Measurements from ENCODE around the gene BDH2.

The BDH2 gene

GRCh38 chr4:103099691-103100392 lies at the start of gene BDH2:
BDH2 (minus strand) TSS chr4:103099834; CDS start chr4:103096254, 3,580 bp downstream.
- ChIA-PET CTCF (interaction anchor here (0.6 to 4.4 kb wide), 19 partner anchors 8 to 1760 kb away, joined by 3 to 13 read pairs (median 3); no protein-coding TSS in a partner anchor), POLR2A (interaction anchor here (0.6 kb wide), 1 partner anchor 669 kb away, joined by 7 read pairs; no protein-coding TSS in a partner anchor)
- Histone ChIP-seq H3K27ac (ENCODE audit: extremely low read depth, low read depth, low read length) (no peak within 1 kb of the TSS), H3K36me3 (ENCODE audit: control insufficient read depth in 2 of 2, insufficient read depth in 1 of 2, low read length in 2 of 2) (no peaks in the 10 kb centered on the region), H3K4me1 (ENCODE audit: control insufficient read depth, insufficient read depth, low read length) (no peaks in the 10 kb centered on the region), H3K4me3 (ENCODE audit: low read depth, low read length) (peak within 1 kb of the TSS; percentile 35), H3K9me3 (ENCODE audit: control insufficient read depth, insufficient read depth, low read depth, low read length) (no peaks in the 10 kb centered on the region)
- TF ChIP-seq PRDM10 (tag by site-specific recombination; IDR thresholded peaks at IDR 0.05) (peak; percentile 40; the same call in 1 of the 2 replicates), ZNF433 (tag by site-specific recombination; IDR thresholded peaks at IDR 0.05; ENCODE audit: low read depth) (no peak), ZNF76 (tag by site-specific recombination; IDR thresholded peaks at IDR 0.05; ENCODE audit: borderline replicate concordance, low read depth) (peak; percentile 77; the same call in 1 of the 2 replicates), ZBTB6 (tag by site-specific recombination; IDR thresholded peaks at IDR 0.05) (peak; percentile 81), ZBTB8A (tag by site-specific recombination; IDR thresholded peaks at IDR 0.05) (0 out of 2 replicates have a peak, but pooled peaks have one; percentile 11), ZNF302 (tag by site-specific recombination; IDR thresholded peaks at IDR 0.05; ENCODE audit: low read depth) (no peak), ZNF148 (tag by site-specific recombination; IDR thresholded peaks at IDR 0.05; ENCODE audit: borderline replicate concordance) (no peak), ZSCAN5A (tag by site-specific recombination; IDR thresholded peaks at IDR 0.05) (no peak), ZNF654 (tag by site-specific recombination; IDR thresholded peaks at IDR 0.05; ENCODE audit: low read depth) (peak; percentile 91), ZBTB17 (tag by site-specific recombination; IDR thresholded peaks at IDR 0.05) (peak; percentile 85), ZNF701 (tag by site-specific recombination; IDR thresholded peaks at IDR 0.05) (no peak), ZBTB20 (tag by site-specific recombination; IDR thresholded peaks at IDR 0.05) (peak; percentile 44; the same call in 1 of the 2 replicates), CTCF (tag by site-specific recombination; IDR thresholded peaks at IDR 0.05) (peak; percentile 53; the same call in 1 of the 2 replicates), ZNF660 (tag by site-specific recombination; IDR thresholded peaks at IDR 0.05) (peak; percentile 57; the same call in 1 of the 2 replicates), TRIM28 (IDR thresholded peaks at IDR 0.05; ENCODE audit: borderline replicate concordance, low read length) (peak; percentile 33; the same call in 1 of the 2 replicates), SALL2 (tag by site-specific recombination; IDR thresholded peaks at IDR 0.05; ENCODE audit: borderline replicate concordance) (no peak), ATF2 (tag by site-specific recombination; IDR thresholded peaks at IDR 0.05; ENCODE audit: low read depth) (no peak), ZNF335 (tag by site-specific recombination; conservative IDR thresholded peaks at IDR 0.05) (peak; percentile 74), ZNF571 (tag by site-specific recombination; IDR thresholded peaks at IDR 0.05) (no peak), ZNF473 (tag by site-specific recombination; IDR thresholded peaks at IDR 0.05) (no peak)
